ENCODE results near the gene SKAP1.

SKAP1 gene

DNA sequence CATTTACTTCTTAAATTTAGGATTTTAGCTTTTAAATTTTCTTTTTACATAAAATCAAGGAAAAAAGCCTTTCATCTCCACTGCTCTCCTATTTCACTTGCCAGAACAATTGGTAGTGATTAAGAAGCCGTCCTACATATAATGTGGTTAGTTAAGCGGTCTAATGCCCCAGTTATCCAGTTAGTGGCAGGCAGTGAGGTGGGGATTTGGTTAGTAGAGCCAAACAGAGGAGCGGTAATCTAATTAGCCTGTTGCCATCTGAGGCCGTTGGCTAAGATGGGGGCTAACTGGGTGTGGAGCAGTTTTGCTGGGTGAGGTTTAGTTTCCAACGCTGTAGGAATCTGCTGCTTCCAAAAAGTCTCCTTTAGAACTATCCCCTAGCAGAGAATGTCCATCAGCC lies 300.0 kb downstream of the SKAP1 start:
- Histone ChIP-seq H3K9me3 (ENCODE audit: control insufficient read depth, low read length) (no peaks in the 10 kb centered on the region), H3K27me3 (replicated peaks; ENCODE audit: control insufficient read depth, insufficient read depth, low read length) (no peaks in the 10 kb centered on the region)

DNA sequence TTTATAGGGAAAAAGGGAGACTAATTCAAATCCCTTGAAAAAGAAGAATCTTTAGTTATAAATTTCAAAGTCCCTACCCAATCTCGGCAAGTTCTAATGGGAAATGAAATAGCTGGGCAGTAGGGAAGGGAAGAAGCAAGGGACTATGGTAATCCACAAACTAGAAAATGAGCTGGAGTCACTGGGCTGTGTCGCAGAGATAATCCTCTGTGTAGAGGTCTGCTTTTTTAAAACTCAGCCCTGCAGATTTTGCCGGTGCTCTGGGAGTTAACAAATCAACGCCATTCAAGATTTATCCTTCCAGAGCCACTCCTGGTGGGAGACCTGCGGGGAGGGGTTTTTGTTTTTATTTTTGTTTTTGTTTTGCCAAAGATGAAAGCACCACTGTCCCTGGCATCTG lies 301.6 kb downstream of the SKAP1 start:
- Histone ChIP-seq H3K36me3 (ENCODE audit: control insufficient read depth, insufficient read depth, low read length, severe bottlenecking) (peaks cover 7% of the 10 kb centered on the region), H3K27me3 (replicated peaks; ENCODE audit: control insufficient read depth, insufficient read depth, low read length) (no peaks in the 10 kb centered on the region), H3K4me3 (ENCODE audit: low read length) (no peak overlapping the region), H3K9ac (ENCODE audit: low read length) (no peak overlapping the region), H3K9me3 (ENCODE audit: control insufficient read depth, low read length) (no peaks in the 10 kb centered on the region), H3K4me1 (ENCODE audit: control insufficient read depth, insufficient read depth, low read length) (peaks cover 5% of the 10 kb centered on the region)
- DNase-seq (ENCODE audit: low read depth), result no peak

More for the DNA sequence above, 300.0 kb downstream of the SKAP1 start:
- H3K9ac ChIP-seq (ENCODE audit: low read length), result no peak overlapping the region
- H3K4me1 ChIP-seq (ENCODE audit: control insufficient read depth, insufficient read depth, low read length), result peaks cover 5% of the 10 kb centered on the region
- DNase-seq (ENCODE audit: low read depth), result no peak
- H3K4me3 ChIP-seq (ENCODE audit: low read length), result no peak overlapping the region
- H3K36me3 ChIP-seq (ENCODE audit: control insufficient read depth, insufficient read depth, low read length, severe bottlenecking), result no peaks in the 10 kb centered on the region

DNA sequence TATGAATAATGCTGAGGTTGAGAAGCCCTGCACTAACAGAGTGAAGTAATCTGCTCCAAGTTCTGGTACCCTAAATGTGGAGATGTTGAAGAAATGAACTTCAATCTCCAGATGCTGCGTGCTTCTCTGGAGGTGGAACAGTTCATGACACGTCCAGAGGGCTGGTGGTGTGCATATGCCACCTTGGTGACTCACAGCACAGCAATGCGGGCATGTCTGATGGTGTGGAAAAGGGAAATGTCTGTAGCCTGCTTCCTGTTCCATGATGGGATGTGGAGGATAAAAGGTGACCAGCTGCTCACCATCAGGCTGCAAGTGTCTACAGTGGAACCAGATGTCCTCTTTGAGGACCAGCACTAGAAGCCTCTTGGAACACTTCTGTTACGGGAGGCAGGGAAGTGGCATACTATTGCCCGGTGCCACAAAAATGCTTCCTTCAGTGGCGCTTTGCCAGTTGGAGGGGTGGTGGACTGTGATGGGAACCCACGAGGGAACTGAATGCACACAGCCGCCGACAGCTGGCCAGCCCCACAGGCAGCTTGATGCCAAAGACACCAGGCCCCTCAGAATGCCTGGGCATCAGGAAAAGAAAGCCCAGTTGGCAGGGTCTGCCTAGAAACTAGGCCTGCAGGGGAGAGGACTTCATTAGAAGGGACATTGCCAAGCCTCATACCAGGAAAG lies 302.5 kb downstream of the SKAP1 start:
- peaks cover 5% of the 10 kb centered on the region for H3K4me1 ChIP-seq (ENCODE audit: control insufficient read depth, insufficient read depth, low read length)
- no peak overlapping the region for H3K9ac ChIP-seq (ENCODE audit: low read length)
- DNase-seq (ENCODE audit: low read depth), result peak; percentile 14

DNA sequence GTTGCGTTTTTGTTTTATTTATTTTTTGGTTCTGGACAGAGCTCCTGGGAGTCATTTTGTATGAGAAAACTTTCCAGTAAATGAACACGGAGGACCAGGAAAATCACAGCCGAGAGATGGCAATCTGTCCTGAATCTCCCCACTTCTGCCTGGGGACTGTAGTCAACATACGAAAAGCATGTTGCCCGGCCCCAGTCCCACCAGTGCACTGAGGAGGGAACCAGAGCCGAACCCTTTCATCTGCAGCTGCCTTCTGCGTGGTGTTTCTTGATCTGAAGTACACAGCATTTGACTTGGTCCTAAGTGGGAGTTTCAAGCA lies 303.5 kb downstream of the SKAP1 start:
- Histone ChIP-seq H3K36me3 (ENCODE audit: control insufficient read depth, insufficient read depth, low read length, severe bottlenecking) (peaks cover 26% of the 10 kb centered on the region), H3K9ac (ENCODE audit: low read length) (peak overlapping the region; percentile 16), H3K4me3 (ENCODE audit: low read length) (no peak overlapping the region), H3K9me3 (ENCODE audit: control insufficient read depth, low read length) (no peaks in the 10 kb centered on the region), H3K4me1 (ENCODE audit: control insufficient read depth, insufficient read depth, low read length) (peaks cover 5% of the 10 kb centered on the region), H3K27me3 (replicated peaks; ENCODE audit: control insufficient read depth, insufficient read depth, low read length) (no peaks in the 10 kb centered on the region)
- no peak for DNase-seq (ENCODE audit: low read depth)

More for the DNA sequence above, 302.5 kb downstream of the SKAP1 start:
- Histone ChIP-seq H3K27me3 (replicated peaks; ENCODE audit: control insufficient read depth, insufficient read depth, low read length) (no peaks in the 10 kb centered on the region), H3K9me3 (ENCODE audit: control insufficient read depth, low read length) (no peaks in the 10 kb centered on the region), H3K4me3 (ENCODE audit: low read length) (no peak overlapping the region), H3K36me3 (ENCODE audit: control insufficient read depth, insufficient read depth, low read length, severe bottlenecking) (peaks cover 16% of the 10 kb centered on the region)

DNA sequence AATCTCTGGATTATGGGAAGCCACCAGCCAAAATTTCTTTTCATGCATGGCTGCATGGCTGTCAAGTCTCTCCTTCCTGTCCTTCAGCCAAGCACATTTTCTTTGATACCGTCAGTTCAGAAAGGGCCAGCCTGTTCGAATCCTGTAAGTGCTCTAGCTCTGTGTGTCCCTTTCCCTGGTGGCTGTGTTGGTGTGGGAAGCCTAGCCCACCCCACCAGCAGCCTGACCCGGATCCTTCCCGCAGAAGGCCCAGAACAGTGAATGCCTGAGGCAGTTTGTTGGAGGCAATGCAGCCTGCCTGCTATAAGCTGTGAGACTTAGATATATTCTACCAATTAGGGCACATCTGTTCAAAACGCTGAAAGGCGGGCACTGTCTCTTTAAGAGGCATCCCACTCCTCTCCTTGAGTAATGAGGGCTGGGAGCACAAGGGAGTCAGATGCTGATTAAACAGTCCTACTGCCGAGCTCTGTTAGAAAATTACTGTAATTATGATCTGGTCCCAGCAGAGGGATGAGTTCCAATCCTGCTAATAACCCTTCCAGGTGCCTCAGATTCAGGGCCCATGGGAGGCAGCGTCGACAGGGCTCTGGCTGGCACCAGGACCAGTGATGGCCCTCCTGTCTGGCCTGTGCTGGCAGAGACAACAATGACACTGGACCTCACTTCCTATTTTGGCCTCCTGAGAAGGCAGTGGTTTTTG lies 304.0 kb downstream of the SKAP1 start:
- no peaks in the 10 kb centered on the region for H3K27me3 ChIP-seq (replicated peaks; ENCODE audit: control insufficient read depth, insufficient read depth, low read length)
- H3K36me3 ChIP-seq (ENCODE audit: control insufficient read depth, insufficient read depth, low read length, severe bottlenecking), result peaks cover 31% of the 10 kb centered on the region
- H3K9me3 ChIP-seq (ENCODE audit: control insufficient read depth, low read length), result no peaks in the 10 kb centered on the region
- H3K4me3 ChIP-seq (ENCODE audit: low read length), result no peak overlapping the region
- H3K4me1 ChIP-seq (ENCODE audit: control insufficient read depth, insufficient read depth, low read length), result peaks cover 5% of the 10 kb centered on the region
- H3K9ac ChIP-seq (ENCODE audit: low read length), result peak overlapping the region; percentile 16
- DNase-seq (ENCODE audit: low read depth), result no peak

DNA sequence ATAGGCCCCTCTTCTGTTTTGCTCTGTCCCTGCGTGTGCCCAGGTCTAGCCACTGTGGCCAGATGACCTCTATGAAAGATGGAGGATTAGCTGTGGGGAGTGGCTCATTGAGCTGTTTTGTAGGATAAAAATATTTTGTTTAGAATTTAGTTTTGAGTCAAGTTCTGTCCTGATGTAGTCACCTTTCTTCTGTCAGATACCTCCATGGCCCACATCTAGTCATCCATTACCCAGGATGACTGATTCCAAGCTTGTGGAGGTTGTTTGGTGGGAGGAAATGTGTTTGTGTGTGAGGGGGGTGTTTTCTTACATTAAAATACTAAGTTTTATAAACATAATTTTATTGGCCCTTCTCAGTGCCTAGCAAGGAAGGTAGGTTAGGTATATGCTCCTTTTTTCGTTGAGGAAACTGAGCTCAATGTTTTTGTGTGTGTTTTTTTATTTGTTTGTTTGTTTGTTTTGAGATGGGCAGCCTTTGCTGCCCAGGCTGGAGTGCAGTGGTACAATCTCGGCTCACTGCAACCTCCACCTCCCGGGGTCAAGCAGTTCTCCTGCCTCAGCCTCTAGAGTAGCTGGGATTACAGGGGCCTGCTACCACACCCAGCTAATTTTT lies 306.1 kb downstream of the SKAP1 start:
- peaks cover 5% of the 10 kb centered on the region for H3K4me1 ChIP-seq (ENCODE audit: control insufficient read depth, insufficient read depth, low read length)
- DNase-seq (ENCODE audit: low read depth), result no peak
- no peak overlapping the region for H3K4me3 ChIP-seq (ENCODE audit: low read length)
- H3K9me3 ChIP-seq (ENCODE audit: control insufficient read depth, low read length), result no peaks in the 10 kb centered on the region
- H3K36me3 ChIP-seq (ENCODE audit: control insufficient read depth, insufficient read depth, low read length, severe bottlenecking), result peaks cover 45% of the 10 kb centered on the region
- no peak overlapping the region for H3K9ac ChIP-seq (ENCODE audit: low read length)
- no peaks in the 10 kb centered on the region for H3K27me3 ChIP-seq (replicated peaks; ENCODE audit: control insufficient read depth, insufficient read depth, low read length)

DNA sequence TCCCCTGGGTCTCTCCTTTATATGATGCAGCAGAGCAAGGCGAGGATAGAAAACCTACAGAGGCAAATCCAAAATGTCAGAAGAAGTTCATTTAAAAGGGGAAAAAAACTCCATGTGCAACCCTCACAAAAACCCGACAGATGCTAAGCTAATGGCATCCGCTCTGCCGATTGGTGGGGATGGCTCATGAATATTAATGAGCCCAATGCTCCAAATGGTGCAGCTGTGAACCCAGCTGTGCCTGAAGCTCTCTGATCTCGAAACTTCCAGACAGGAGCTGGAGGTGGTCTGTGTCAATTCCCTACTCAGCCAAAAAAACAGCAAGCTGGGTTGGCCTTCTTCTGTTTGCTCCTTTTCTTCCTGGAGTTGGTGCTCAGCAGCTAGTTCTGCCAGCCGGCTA lies 306.9 kb downstream of the SKAP1 start:
- DNase-seq (ENCODE audit: low read depth), result no peak
- H3K4me1 ChIP-seq (ENCODE audit: control insufficient read depth, insufficient read depth, low read length), result peaks cover 5% of the 10 kb centered on the region
- H3K4me3 ChIP-seq (ENCODE audit: low read length), result no peak overlapping the region
- peaks cover 50% of the 10 kb centered on the region for H3K36me3 ChIP-seq (ENCODE audit: control insufficient read depth, insufficient read depth, low read length, severe bottlenecking)
- no peak overlapping the region for H3K9ac ChIP-seq (ENCODE audit: low read length)
- no peaks in the 10 kb centered on the region for H3K27me3 ChIP-seq (replicated peaks; ENCODE audit: control insufficient read depth, insufficient read depth, low read length)
- H3K9me3 ChIP-seq (ENCODE audit: control insufficient read depth, low read length), result no peaks in the 10 kb centered on the region

DNA sequence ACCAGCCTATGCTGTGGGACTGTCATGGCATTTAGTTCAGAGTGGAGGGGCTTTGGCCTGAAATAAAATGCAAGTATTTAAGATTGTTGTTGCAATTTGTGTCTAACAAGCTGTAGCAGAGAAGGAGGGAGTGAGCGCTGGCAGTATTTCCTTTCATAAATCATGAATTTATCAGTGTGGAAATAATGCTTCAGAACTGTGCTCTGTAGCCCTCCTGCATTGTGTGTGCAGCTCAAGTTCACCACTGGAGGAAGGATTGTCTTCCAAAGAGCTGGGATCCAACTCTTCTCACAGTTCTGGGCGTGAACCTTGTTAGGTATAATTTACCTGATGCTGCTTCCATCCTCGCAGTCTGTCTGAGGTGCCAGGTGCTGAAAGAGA lies 307.4 kb downstream of the SKAP1 start:
- Histone ChIP-seq H3K9me3 (ENCODE audit: control insufficient read depth, low read length) (no peaks in the 10 kb centered on the region), H3K36me3 (ENCODE audit: control insufficient read depth, insufficient read depth, low read length, severe bottlenecking) (peaks cover 55% of the 10 kb centered on the region), H3K9ac (ENCODE audit: low read length) (no peak overlapping the region), H3K4me1 (ENCODE audit: control insufficient read depth, insufficient read depth, low read length) (peaks cover 5% of the 10 kb centered on the region), H3K4me3 (ENCODE audit: low read length) (no peak overlapping the region), H3K27me3 (replicated peaks; ENCODE audit: control insufficient read depth, insufficient read depth, low read length) (no peaks in the 10 kb centered on the region)
- DNase-seq (ENCODE audit: low read depth), result no peak

DNA sequence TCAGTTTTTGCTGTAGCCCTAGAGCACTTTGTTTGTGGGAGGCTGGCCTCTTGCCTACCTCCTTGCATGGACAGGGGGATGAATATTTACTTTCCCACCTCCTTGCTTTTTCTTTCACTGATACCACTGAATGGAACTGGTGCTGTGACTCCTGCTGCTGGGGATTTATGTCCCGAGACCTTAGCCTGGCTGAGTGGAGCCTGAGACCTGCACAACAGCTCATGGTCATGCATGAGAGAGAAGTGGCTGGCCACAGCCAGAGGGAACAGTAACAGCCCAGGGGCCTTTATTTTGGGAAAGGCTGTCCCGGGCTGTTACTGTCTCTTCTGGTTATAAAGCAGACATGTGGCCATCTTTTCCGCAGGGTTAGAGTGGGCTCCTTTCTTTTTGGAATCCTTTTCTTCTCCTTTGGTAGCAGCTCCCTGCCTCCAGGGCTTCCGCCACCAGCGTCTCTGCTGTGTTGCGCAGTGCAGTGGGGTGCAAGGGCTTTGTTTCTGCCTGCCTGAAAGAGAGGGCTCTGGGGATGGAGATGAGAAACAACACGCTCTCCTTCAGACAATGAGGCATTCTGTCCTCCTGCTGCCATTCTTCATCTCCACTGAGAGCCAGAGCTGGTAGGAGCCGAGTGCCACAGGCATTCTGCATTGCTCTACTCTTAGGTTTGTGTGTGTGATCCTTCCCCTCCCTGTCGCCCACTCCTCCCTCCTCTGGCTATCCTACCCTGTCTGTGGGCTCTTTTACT lies 307.9 kb downstream of the SKAP1 start:
- H3K9me3 ChIP-seq (ENCODE audit: control insufficient read depth, low read length), result no peaks in the 10 kb centered on the region
- H3K9ac ChIP-seq (ENCODE audit: low read length), result no peak overlapping the region
- H3K36me3 ChIP-seq (ENCODE audit: control insufficient read depth, insufficient read depth, low read length, severe bottlenecking), result peaks cover 59% of the 10 kb centered on the region
- H3K4me1 ChIP-seq (ENCODE audit: control insufficient read depth, insufficient read depth, low read length), result peaks cover 5% of the 10 kb centered on the region
- no peak overlapping the region for H3K4me3 ChIP-seq (ENCODE audit: low read length)
- H3K27me3 ChIP-seq (replicated peaks; ENCODE audit: control insufficient read depth, insufficient read depth, low read length), result no peaks in the 10 kb centered on the region
- DNase-seq (ENCODE audit: low read depth), result no peak

DNA sequence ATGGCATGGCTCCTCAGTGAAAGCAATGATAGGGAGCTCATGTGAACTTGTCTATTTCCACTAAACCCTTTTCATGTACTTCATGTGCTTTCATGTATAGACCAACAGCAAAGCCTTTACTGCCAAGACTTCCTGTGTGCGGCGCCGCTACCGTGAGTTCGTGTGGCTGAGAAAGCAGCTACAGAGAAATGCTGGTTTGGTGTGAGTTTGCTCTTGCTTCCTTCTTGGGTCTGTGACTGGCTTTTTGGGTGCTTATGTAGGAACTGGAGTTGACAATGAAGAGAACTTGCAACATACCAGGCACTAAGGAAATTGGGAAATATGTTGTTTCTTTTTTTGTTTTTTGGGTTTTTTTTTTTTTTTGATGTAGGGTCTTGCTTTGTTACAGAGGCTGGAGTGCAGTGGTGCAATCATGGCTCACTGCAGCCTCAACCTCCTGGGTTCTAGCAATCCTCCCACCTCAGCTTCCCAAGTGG lies 316.8 kb downstream of the SKAP1 start:
- no peak for DNase-seq (ENCODE audit: low read depth)
- Histone ChIP-seq H3K27me3 (replicated peaks; ENCODE audit: control insufficient read depth, insufficient read depth, low read length) (no peaks in the 10 kb centered on the region), H3K36me3 (ENCODE audit: control insufficient read depth, insufficient read depth, low read length, severe bottlenecking) (peaks cover 29% of the 10 kb centered on the region), H3K9me3 (ENCODE audit: control insufficient read depth, low read length) (no peaks in the 10 kb centered on the region), H3K4me1 (ENCODE audit: control insufficient read depth, insufficient read depth, low read length) (peaks cover 10% of the 10 kb centered on the region), H3K4me3 (ENCODE audit: low read length) (no peak overlapping the region), H3K9ac (ENCODE audit: low read length) (no peak overlapping the region)

DNA sequence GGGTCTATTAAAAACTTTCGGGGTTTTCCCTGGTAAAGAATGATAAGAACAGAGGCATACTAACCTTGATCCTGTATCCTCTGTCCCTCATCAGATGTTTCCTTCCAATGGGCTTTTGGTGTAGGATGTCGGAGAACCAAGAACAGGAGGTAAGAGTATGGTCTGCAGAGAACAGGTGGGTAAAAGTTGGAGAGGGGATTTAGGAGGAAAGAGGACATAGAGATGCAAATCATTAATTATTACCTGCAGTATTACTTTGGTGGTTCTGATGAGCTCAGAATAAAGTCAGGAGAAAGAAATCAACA lies 318.1 kb downstream of the SKAP1 start:
- no peaks in the 10 kb centered on the region for H3K9me3 ChIP-seq (ENCODE audit: control insufficient read depth, low read length)
- no peaks in the 10 kb centered on the region for H3K27me3 ChIP-seq (replicated peaks; ENCODE audit: control insufficient read depth, insufficient read depth, low read length)
- no peak overlapping the region for H3K9ac ChIP-seq (ENCODE audit: low read length)
- H3K4me3 ChIP-seq (ENCODE audit: low read length), result no peak overlapping the region
- peaks cover 11% of the 10 kb centered on the region for H3K4me1 ChIP-seq (ENCODE audit: control insufficient read depth, insufficient read depth, low read length)
- DNase-seq (ENCODE audit: low read depth), result no peak
- peaks cover 19% of the 10 kb centered on the region for H3K36me3 ChIP-seq (ENCODE audit: control insufficient read depth, insufficient read depth, low read length, severe bottlenecking)

Data from adipocyte (in vitro differentiated cells).